Mucosa of stomach (tissue), 1 donor: ENCODE measurements around the gene VIM.

Experiments used
- H3K27me3 ChIP-seq: one replicate; pipeline ENCODE4 v1.7.0; 2013; ENCODE audit warnings: mild to moderate bottlenecking, low read length; ENCODE audit not compliant: control insufficient read depth, insufficient read depth
- H3K36me3 ChIP-seq: one replicate; pipeline ENCODE4 v1.7.0; 2013; ENCODE audit warnings: low read length; ENCODE audit not compliant: control insufficient read depth, insufficient read depth
- H3K4me1 ChIP-seq: one replicate; pipeline ENCODE4 v1.7.0; 2013; ENCODE audit warnings: mild to moderate bottlenecking, low read length; ENCODE audit not compliant: control insufficient read depth, insufficient read depth
- H3K4me3 ChIP-seq: one replicate; pipeline ENCODE4 v1.7.0; 2013; ENCODE audit warnings: low read length
- H3K9ac ChIP-seq: one replicate; pipeline ENCODE4 v1.7.0; 2013; ENCODE audit warnings: mild to moderate bottlenecking, low read length, moderate library complexity
- H3K9me3 ChIP-seq: one replicate; pipeline ENCODE4 v1.7.0; 2013; ENCODE audit warnings: mild to moderate bottlenecking, low read length, moderate library complexity; ENCODE audit not compliant: control insufficient read depth
- donor health status: Pancreatic carcinoma.

VIM gene

GRCh38 chr10:17227367-17228090 is 512 bp upstream of the VIM start:
- Histone ChIP-seq H3K4me3 (no peak overlapping the region), H3K9me3 (no peaks in the 10 kb centered on the region), H3K27me3 (peaks cover 48% of the 10 kb centered on the region), H3K36me3 (peaks cover 6% of the 10 kb centered on the region), H3K4me1 (peaks cover 24% of the 10 kb centered on the region), H3K9ac (peak overlapping the region; percentile 69)

GRCh38 chr10:17229016-17229716 is 1.1 kb downstream of the VIM start:
- Histone ChIP-seq H3K4me3 (peak overlapping the region; percentile 76), H3K9me3 (no peaks in the 10 kb centered on the region), H3K9ac (peak overlapping the region; percentile 77), H3K36me3 (peaks cover 6% of the 10 kb centered on the region), H3K4me1 (peaks cover 24% of the 10 kb centered on the region), H3K27me3 (peaks cover 48% of the 10 kb centered on the region)

- Histone ChIP-seq H3K36me3 (peaks cover 6% of the 10 kb centered on the region), H3K9me3 (no peaks in the 10 kb centered on the region), H3K9ac (peak overlapping the region; percentile 77), H3K27me3 (peaks cover 48% of the 10 kb centered on the region), H3K4me1 (peaks cover 24% of the 10 kb centered on the region), H3K4me3 (peak overlapping the region; percentile 76)
These were observed 1.6 kb downstream of the VIM start for GRCh38 chr10:17229717-17229966.

GRCh38 chr10:17229967-17230682 is 2.1 kb downstream of the VIM start:
- H3K4me1 ChIP-seq: peaks cover 24% of the 10 kb centered on the region
- H3K36me3 ChIP-seq: peaks cover 6% of the 10 kb centered on the region
- peaks cover 48% of the 10 kb centered on the region for H3K27me3 ChIP-seq
- peak overlapping the region; percentile 77 for H3K9ac ChIP-seq
- no peaks in the 10 kb centered on the region for H3K9me3 ChIP-seq
- H3K4me3 ChIP-seq: peak overlapping the region; percentile 76

DNA sequence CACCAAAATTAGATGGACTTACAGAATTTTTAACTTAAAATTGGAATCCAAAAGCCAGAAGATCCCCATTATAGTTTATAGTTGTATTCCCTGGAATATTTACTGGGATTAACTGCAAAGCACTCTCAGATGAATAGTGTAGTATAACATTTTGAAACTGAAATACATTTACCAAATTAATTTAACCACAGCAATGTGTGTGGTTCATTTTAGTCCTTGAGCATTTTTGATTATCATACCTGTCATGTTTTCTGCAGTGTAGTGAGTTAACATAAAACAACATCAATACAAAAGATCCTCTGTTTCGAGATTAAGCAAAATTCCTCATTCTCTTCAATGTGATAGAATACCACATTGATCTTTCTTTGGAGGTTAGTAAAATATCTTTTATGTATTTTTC is 3.7 kb downstream of the VIM start:
- Histone ChIP-seq H3K9ac (no peak overlapping the region), H3K36me3 (peaks cover 6% of the 10 kb centered on the region), H3K27me3 (peaks cover 43% of the 10 kb centered on the region)

GRCh38 chr10:17232276-17232960 is 4.4 kb downstream of the VIM start:
- no peak overlapping the region for H3K9ac ChIP-seq
- H3K4me1 ChIP-seq: peaks cover 19% of the 10 kb centered on the region
- no peaks in the 10 kb centered on the region for H3K9me3 ChIP-seq
- peaks cover 37% of the 10 kb centered on the region for H3K27me3 ChIP-seq
- peaks cover 6% of the 10 kb centered on the region for H3K36me3 ChIP-seq
- no peak overlapping the region for H3K4me3 ChIP-seq

More for the DNA sequence above, 3.7 kb downstream of the VIM start:
- H3K4me1 ChIP-seq: peaks cover 23% of the 10 kb centered on the region
- H3K4me3 ChIP-seq: no peak overlapping the region
- no peaks in the 10 kb centered on the region for H3K9me3 ChIP-seq

GRCh38 chr10:17233286-17233991 is 5.4 kb downstream of the VIM start:
- Histone ChIP-seq H3K4me3 (no peak overlapping the region), H3K9me3 (no peaks in the 10 kb centered on the region), H3K4me1 (peaks cover 13% of the 10 kb centered on the region), H3K36me3 (peaks cover 6% of the 10 kb centered on the region), H3K9ac (no peak overlapping the region), H3K27me3 (peaks cover 26% of the 10 kb centered on the region)

DNA sequence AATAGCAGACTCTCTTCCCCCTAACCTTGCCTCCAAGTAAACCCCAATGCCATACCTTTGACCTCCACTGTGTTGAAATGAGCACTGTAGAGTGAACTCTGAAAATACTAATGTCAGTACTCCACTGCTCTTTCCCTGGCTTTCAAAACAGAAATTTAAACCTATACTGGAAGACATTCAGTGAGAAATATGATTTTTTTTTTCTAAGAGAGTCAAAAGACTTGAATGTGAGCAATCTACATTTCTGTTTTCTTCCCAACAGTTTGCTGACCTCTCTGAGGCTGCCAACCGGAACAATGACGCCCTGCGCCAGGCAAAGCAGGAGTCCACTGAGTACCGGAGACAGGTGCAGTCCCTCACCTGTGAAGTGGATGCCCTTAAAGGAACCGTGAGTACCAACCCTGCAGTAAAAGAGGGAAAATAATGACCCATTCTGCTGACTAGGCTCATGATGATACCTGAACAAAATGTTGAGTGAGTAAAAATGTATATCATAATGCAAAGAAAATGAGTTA is 6.4 kb downstream of the VIM start:
- Histone ChIP-seq H3K36me3 (peaks cover 6% of the 10 kb centered on the region), H3K9ac (no peak overlapping the region), H3K27me3 (peaks cover 19% of the 10 kb centered on the region), H3K4me3 (no peak overlapping the region), H3K9me3 (no peaks in the 10 kb centered on the region), H3K4me1 (peaks cover 10% of the 10 kb centered on the region)

GRCh38 chr10:17235136-17235535 is 7.1 kb downstream of the VIM start:
- H3K9ac ChIP-seq: no peak overlapping the region
- no peak overlapping the region for H3K4me3 ChIP-seq
- peaks cover 4% of the 10 kb centered on the region for H3K4me1 ChIP-seq
- H3K36me3 ChIP-seq: peaks cover 6% of the 10 kb centered on the region
- peaks cover 13% of the 10 kb centered on the region for H3K27me3 ChIP-seq
- H3K9me3 ChIP-seq: no peaks in the 10 kb centered on the region

- Histone ChIP-seq H3K4me1 (no peaks in the 10 kb centered on the region), H3K9ac (no peak overlapping the region), H3K36me3 (peaks cover 6% of the 10 kb centered on the region), H3K4me3 (no peak overlapping the region), H3K9me3 (no peaks in the 10 kb centered on the region), H3K27me3 (peaks cover 9% of the 10 kb centered on the region)
These were observed 8.6 kb downstream of the VIM start for GRCh38 chr10:17236468-17237148.

DNA sequence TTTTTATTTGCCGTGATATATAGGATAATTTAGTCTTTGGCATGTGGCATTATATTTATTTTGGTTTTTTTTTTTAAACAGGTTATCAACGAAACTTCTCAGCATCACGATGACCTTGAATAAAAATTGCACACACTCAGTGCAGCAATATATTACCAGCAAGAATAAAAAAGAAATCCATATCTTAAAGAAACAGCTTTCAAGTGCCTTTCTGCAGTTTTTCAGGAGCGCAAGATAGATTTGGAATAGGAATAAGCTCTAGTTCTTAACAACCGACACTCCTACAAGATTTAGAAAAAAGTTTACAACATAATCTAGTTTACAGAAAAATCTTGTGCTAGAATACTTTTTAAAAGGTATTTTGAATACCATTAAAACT is 9.1 kb downstream of the VIM start:
- H3K27me3 ChIP-seq: peaks cover 4% of the 10 kb centered on the region
- no peaks in the 10 kb centered on the region for H3K9me3 ChIP-seq
- H3K4me3 ChIP-seq: no peak overlapping the region
- no peaks in the 10 kb centered on the region for H3K4me1 ChIP-seq
- H3K36me3 ChIP-seq: peaks cover 2% of the 10 kb centered on the region
- no peak overlapping the region for H3K9ac ChIP-seq
